ENCODE measurements around the gene SLC35A2. TPM values are rescaled to one million over a fixed set of nuclear protein-coding genes. Genes with fewer than 3 reads are reported as not detected.

Gene SLC35A2
- total RNA-seq, 4 donors from 2014 or later = 6.6 to 13.9 (median 10.0) TPM

GRCh38 chrX:48937054-48937907, 25.8 kb upstream of the SLC35A2 start:
- no peak for TF ChIP-seq CTCF (IDR thresholded peaks at IDR 0.05; ENCODE audit: low read depth)

DNA sequence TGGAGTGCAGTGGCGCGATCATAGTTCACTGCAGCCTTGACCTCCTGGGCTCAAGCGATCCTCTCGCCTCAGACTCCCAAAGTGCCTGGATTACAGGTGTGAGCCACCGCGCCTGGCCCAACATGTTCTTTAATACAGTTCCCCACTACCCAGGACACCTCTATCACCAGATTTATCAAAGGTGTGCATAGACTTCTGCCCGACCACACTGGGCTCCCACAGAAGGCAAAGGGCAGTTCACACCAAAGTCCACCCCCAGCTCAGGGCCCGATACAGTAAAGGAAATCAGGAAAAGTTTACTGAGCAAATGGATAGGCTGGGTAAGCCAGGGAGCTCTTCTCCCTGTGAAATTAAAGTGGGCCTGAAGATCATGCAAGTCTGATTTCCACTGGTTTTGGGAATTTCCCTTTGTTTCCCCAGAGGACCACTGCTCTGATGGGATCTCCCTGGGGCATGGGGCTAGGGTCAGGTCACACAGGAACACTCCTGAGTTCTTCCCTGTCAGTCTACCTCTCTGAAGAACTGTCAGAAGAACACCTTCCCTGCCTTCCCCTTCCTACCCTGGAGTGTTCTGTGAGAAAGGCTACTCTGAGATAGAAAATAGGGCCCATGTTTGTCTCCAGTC, 25.1 kb upstream of the SLC35A2 start:
- no peak for TF ChIP-seq CTCF (IDR thresholded peaks at IDR 0.05; ENCODE audit: low read depth)

GRCh38 chrX:48935301-48935670, 23.8 kb upstream of the SLC35A2 start:
- no peak for TF ChIP-seq CTCF (IDR thresholded peaks at IDR 0.05; ENCODE audit: low read depth)

DNA sequence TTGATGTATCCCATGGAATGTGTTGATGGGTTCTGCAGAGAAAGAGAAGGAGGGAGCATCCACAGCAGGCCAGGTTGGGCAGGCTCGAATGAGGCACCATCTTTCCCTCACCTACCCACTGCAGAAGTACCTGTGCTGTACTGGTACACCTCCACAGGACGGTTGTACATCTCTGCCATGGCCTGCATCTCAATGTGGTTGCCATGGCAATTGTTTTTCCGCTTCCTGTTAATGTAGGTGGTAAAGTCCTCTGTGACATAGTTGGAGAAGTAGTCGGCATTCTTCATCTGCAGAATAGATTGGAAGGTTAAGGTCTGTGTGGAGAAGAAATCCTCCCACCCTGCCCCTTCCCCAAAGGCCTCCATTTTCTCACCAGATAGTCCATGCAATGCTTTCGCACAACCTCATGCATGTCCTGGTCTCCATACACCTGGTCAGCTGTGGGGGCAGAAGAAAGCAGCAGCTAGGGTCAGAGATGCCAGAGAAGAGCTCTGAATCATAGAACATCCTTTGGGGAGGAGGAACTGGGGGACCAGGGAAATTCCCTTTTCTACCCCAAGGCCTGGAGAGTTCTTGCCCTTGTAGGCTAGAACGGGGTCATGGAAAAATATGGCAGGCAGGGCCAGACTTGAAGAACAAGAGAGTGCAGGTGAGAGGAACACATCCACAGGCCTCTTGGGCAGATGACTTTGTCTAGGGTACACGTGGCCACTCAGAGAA, 23.3 kb upstream of the SLC35A2 start:
- TF ChIP-seq CTCF (IDR thresholded peaks at IDR 0.05; ENCODE audit: low read depth) = no peak

DNA sequence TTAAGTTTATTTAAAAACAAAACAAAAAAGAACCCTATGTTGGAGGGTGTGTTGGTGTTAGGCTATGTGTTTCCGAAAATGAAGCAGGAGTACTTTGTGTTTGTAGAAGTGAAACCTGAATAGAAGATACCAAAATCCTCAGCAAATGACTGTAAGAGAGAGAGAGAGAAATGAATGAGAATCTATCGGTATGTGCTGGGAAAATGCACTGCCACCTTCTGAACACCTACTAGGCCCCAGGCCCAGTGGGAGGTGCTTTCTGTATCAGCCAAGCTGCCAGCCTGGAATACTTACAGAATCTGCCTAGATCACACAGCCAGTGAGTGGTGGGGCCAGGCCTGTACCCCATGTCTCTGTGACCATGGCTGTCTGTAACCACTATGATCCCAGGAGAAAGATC, 22.3 kb upstream of the SLC35A2 start:
- TF ChIP-seq CTCF (IDR thresholded peaks at IDR 0.05; ENCODE audit: low read depth) = no peak

DNA sequence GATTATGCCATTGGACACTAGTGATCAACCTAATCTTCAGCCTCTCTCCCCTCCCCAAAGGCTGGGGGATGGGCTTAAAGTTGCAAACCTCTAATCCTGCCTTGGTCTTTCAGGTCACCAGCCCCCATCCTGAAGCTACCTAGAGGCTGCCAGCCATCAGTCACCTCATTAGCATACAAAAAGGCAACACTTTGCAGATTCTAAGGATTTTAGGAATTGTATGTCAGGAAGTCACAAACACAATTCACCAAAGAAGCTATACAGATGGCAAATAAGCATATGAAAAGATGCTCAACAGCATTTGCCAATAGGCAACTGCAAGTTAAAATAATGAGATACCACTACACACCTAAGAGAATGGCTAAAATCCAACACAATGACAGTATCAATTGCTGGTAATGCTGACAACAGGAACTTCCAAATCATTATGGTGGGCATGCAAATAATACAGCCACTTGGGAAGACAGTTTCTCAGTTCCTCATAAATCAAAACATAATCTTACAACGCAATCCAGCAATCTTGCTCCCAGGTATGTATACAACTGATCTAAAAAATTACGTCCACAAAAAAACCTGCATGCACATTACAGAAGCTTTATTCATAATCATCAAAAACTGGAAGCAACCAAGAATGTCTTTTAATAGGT, 16.4 kb upstream of the SLC35A2 start:
- TF ChIP-seq CTCF (IDR thresholded peaks at IDR 0.05; ENCODE audit: low read depth) = no peak

Data from subcutaneous adipose tissue (tissue), 4 donors.